Measurements from ENCODE around the gene COPS3.

Gene COPS3

DNA sequence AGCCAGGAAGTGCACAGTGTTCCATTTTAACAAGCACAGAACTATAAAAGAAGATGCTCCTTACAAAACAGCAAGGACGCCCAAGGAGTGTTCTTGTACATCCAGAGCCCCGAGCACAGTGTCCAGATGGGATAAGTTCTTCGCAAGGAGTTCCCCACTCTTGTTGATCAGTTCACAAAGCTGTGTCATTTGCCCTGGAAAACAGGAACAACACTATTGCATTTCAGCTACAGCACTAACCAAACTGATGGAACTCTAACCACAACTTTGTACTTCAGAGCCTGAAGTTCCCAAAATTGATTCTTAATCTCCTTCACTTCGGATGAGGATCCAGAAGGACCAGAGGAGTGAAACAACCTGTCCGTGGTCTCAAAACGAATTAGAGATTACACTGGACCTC is 5.1 kb downstream of the COPS3 start:
- no peak overlapping the region for H2AFZ ChIP-seq (ENCODE audit: insufficient read depth, low read length, poor library complexity)
- no peak overlapping the region for H3K9ac ChIP-seq (ENCODE audit: low read length)
- H3K18ac ChIP-seq (ENCODE audit: low read length) = no peak overlapping the region
- H4K91ac ChIP-seq (ENCODE audit: low read depth, low read length) = no peak overlapping the region
- no peaks in the 10 kb centered on the region for H3K9me3 ChIP-seq (ENCODE audit: insufficient read depth, low read depth, low read length)
- H3K4me1 ChIP-seq (ENCODE audit: control insufficient read depth in 1 of 2, insufficient read depth in 2 of 2, low read length in 2 of 2) = peaks cover 3 to 5% of the 10 kb centered on the region in 2 experiments
- no peak overlapping the region for H2BK5ac ChIP-seq (ENCODE audit: low read depth, low read length, poor library complexity)
- no peak overlapping the region for H3K23ac ChIP-seq (ENCODE audit: low read length)
- no peak overlapping the region for H3K4ac ChIP-seq (ENCODE audit: low read depth, low read length)
- no peak overlapping the region for H2BK120ac ChIP-seq (ENCODE audit: insufficient read depth, low read length, poor library complexity)
- no peak overlapping the region for H4K8ac ChIP-seq (ENCODE audit: low read depth, low read length)
- no peak overlapping the region for H2AK5ac ChIP-seq (ENCODE audit: low read length)
- no peak overlapping the region for H3K4me2 ChIP-seq (ENCODE audit: low read length)
- no peak overlapping the region for H3K4me3 ChIP-seq (ENCODE audit: low read depth, low read length)
- H3K36me3 ChIP-seq (ENCODE audit: control insufficient read depth in 1 of 2, insufficient read depth in 2 of 2, low read length in 2 of 2) = peaks cover 8 to 22% of the 10 kb centered on the region in 2 experiments
- H3K79me2 ChIP-seq (ENCODE audit: control insufficient read depth, insufficient read depth, low read length, poor library complexity) = peaks cover 8% of the 10 kb centered on the region
- no peak for DNase-seq
- no peak overlapping the region for H3K14ac ChIP-seq (ENCODE audit: low read length)
- no peak overlapping the region for H3K27ac ChIP-seq (ENCODE audit: low read depth, low read length)
- H4K12ac ChIP-seq (ENCODE audit: low read depth, low read length) = no peak overlapping the region
- WGBS (ENCODE audit: extremely low coverage, insufficient coverage, insufficient read length) = no CpG with 5 or more reads among the region's 6 CpGs
- no peak overlapping the region for H2BK12ac ChIP-seq (ENCODE audit: low read length)
- H3K79me1 ChIP-seq (ENCODE audit: low read length) = peaks cover 3% of the 10 kb centered on the region
- no peaks in the 10 kb centered on the region for H3K27me3 ChIP-seq (ENCODE audit: insufficient read depth, low read length)

DNA sequence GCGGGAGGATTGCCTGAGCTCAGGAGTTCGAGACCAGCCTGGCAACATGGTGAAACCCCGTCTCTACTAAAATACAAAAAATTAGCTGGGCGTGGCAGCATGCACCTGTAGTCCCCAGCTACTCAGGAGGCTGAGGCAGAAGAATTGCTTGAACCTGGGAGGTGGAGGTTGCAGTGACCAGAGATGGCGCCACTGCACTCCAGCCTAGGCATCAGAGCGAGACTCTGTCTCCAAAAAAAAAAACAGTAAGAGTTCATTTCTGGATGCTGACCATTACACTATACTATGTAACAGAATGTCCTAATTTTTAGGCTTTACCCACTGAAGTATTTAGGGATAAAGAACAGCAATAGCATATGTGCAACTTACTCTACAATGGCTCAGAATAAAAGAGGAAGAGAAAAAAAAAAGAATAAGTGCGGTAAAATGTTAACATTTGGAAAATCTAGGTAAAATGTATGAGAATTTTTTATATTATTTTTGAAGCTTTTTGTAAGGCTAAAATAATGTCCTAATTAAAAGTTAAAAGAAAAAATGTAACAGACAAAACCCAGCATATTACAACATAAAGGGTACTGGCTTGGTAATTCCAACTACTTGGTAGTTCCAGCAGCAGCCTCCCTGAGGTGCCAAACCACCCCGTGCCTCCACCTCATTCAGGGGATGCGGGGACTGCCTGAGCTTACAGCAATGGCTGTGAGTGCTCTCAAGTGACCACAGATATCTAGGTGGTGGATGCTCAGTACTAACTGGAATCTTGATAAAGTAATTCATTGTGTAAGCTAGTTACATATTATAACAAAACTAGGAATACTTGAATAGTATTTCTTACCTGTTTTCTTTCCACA is 10.9 kb downstream of the COPS3 start:
- Histone ChIP-seq H4K8ac (ENCODE audit: low read depth, low read length) (no peak overlapping the region), H3K79me1 (ENCODE audit: low read length) (no peaks in the 10 kb centered on the region), H2AK5ac (ENCODE audit: low read length) (no peak overlapping the region), H3K4me2 (ENCODE audit: low read length) (no peak overlapping the region), H3K23ac (ENCODE audit: low read length) (no peak overlapping the region), H3K18ac (ENCODE audit: low read length) (no peak overlapping the region), H3K79me2 (ENCODE audit: control insufficient read depth, insufficient read depth, low read length, poor library complexity) (no peaks in the 10 kb centered on the region), H3K4ac (ENCODE audit: low read depth, low read length) (no peak overlapping the region), H3K27ac (ENCODE audit: low read depth, low read length) (no peak overlapping the region), H3K4me1 (ENCODE audit: control insufficient read depth in 1 of 2, insufficient read depth in 2 of 2, low read length in 2 of 2) (no peaks in the 10 kb centered on the region), H4K12ac (ENCODE audit: low read depth, low read length) (no peak overlapping the region), H2BK12ac (ENCODE audit: low read length) (no peak overlapping the region), H3K4me3 (ENCODE audit: low read depth, low read length) (no peak overlapping the region), H2AFZ (ENCODE audit: insufficient read depth, low read length, poor library complexity) (no peak overlapping the region), H3K14ac (ENCODE audit: low read length) (no peak overlapping the region), H3K9ac (ENCODE audit: low read length) (no peak overlapping the region), H2BK5ac (ENCODE audit: low read depth, low read length, poor library complexity) (no peak overlapping the region), H2BK120ac (ENCODE audit: insufficient read depth, low read length, poor library complexity) (no peak overlapping the region), H3K9me3 (ENCODE audit: insufficient read depth, low read depth, low read length) (no peaks in the 10 kb centered on the region), H4K91ac (ENCODE audit: low read depth, low read length) (no peak overlapping the region), H3K36me3 (ENCODE audit: control insufficient read depth in 1 of 2, insufficient read depth in 2 of 2, low read length in 2 of 2) (peaks cover 29 to 47% of the 10 kb centered on the region in 2 experiments), H3K27me3 (ENCODE audit: insufficient read depth, low read length) (no peaks in the 10 kb centered on the region)
- no peak for DNase-seq
- WGBS (ENCODE audit: extremely low coverage, insufficient coverage, insufficient read length) = no CpG with 5 or more reads among the region's 9 CpGs

DNA sequence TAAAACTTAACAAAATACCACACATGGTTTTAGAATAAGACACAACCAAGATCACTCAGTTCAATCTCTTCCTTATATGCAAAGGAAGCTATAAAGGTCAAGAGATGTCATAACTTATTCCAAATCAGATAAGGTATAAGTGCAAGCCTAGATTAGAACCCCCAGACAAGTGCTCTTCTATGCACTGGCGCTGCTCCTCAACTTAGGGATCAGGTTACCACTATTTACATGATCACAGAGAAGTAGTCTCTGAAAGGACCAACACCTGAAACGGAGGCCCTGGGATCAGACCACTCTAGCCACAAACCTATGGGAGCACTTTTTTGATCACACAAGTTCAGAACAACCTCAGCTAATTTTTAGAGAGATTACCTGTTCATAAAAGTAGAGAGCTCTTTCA is 16.6 kb downstream of the COPS3 start:
- Histone ChIP-seq H3K23ac (ENCODE audit: low read length) (no peak overlapping the region), H3K79me2 (ENCODE audit: control insufficient read depth, insufficient read depth, low read length, poor library complexity) (no peaks in the 10 kb centered on the region), H3K18ac (ENCODE audit: low read length) (no peak overlapping the region), H3K4ac (ENCODE audit: low read depth, low read length) (no peak overlapping the region), H3K27ac (ENCODE audit: low read depth, low read length) (no peak overlapping the region), H3K9me3 (ENCODE audit: insufficient read depth, low read depth, low read length) (no peaks in the 10 kb centered on the region), H3K9ac (ENCODE audit: low read length) (no peak overlapping the region), H2AFZ (ENCODE audit: insufficient read depth, low read length, poor library complexity) (no peak overlapping the region), H3K4me2 (ENCODE audit: low read length) (no peak overlapping the region), H3K4me1 (ENCODE audit: control insufficient read depth in 1 of 2, insufficient read depth in 2 of 2, low read length in 2 of 2) (no peaks in the 10 kb centered on the region), H2AK5ac (ENCODE audit: low read length) (no peak overlapping the region), H2BK12ac (ENCODE audit: low read length) (no peak overlapping the region), H2BK5ac (ENCODE audit: low read depth, low read length, poor library complexity) (no peak overlapping the region), H3K79me1 (ENCODE audit: low read length) (no peaks in the 10 kb centered on the region), H3K36me3 (ENCODE audit: control insufficient read depth in 1 of 2, insufficient read depth in 2 of 2, low read length in 2 of 2) (peaks cover 43 to 45% of the 10 kb centered on the region in 2 experiments), H3K27me3 (ENCODE audit: insufficient read depth, low read length) (no peaks in the 10 kb centered on the region), H4K8ac (ENCODE audit: low read depth, low read length) (no peak overlapping the region), H4K91ac (ENCODE audit: low read depth, low read length) (no peak overlapping the region), H3K4me3 (ENCODE audit: low read depth, low read length) (no peak overlapping the region), H4K12ac (ENCODE audit: low read depth, low read length) (no peak overlapping the region), H3K14ac (ENCODE audit: low read length) (no peak overlapping the region), H2BK120ac (ENCODE audit: insufficient read depth, low read length, poor library complexity) (no peak overlapping the region)
- no CpG with 5 or more reads among the region's 2 CpGs for WGBS (ENCODE audit: extremely low coverage, insufficient coverage, insufficient read length)
- DNase-seq = no peak

DNA sequence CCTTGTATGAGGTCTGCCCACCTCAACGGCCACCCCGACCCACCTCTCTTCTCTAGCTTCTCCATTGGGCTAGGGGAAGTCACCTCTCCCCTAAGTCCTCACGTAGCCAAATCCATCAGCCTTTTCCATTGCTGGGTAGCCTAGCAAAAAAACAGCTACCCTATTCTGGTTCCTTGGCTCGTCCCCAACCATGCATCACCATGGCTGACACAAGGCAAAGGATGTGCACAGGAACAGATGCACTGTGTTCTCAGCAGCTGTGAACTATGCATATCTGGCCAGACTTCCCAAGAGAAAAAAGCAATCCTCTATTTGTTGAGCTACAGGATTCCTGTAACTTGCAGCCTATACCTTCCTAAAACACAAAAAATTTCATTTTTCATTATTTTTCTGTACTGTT is 22.0 kb downstream of the COPS3 start:
- no peak overlapping the region for H3K23ac ChIP-seq (ENCODE audit: low read length)
- H3K4me1 ChIP-seq (ENCODE audit: control insufficient read depth in 1 of 2, insufficient read depth in 2 of 2, low read length in 2 of 2) = no peaks in the 10 kb centered on the region
- no peak overlapping the region for H3K9ac ChIP-seq (ENCODE audit: low read length)
- H2BK12ac ChIP-seq (ENCODE audit: low read length) = no peak overlapping the region
- no peak overlapping the region for H3K14ac ChIP-seq (ENCODE audit: low read length)
- no peak overlapping the region for H3K27ac ChIP-seq (ENCODE audit: low read depth, low read length)
- no peak overlapping the region for H2AK5ac ChIP-seq (ENCODE audit: low read length)
- no peak for DNase-seq
- WGBS (ENCODE audit: extremely low coverage, insufficient coverage, insufficient read length) = no CpG with 5 or more reads among the region's 4 CpGs
- no peak overlapping the region for H4K8ac ChIP-seq (ENCODE audit: low read depth, low read length)
- H3K4ac ChIP-seq (ENCODE audit: low read depth, low read length) = no peak overlapping the region
- no peaks in the 10 kb centered on the region for H3K9me3 ChIP-seq (ENCODE audit: insufficient read depth, low read depth, low read length)
- H3K79me2 ChIP-seq (ENCODE audit: control insufficient read depth, insufficient read depth, low read length, poor library complexity) = no peaks in the 10 kb centered on the region
- no peaks in the 10 kb centered on the region for H3K27me3 ChIP-seq (ENCODE audit: insufficient read depth, low read length)
- H2BK120ac ChIP-seq (ENCODE audit: insufficient read depth, low read length, poor library complexity) = no peak overlapping the region
- no peak overlapping the region for H3K4me2 ChIP-seq (ENCODE audit: low read length)
- no peaks in the 10 kb centered on the region for H3K79me1 ChIP-seq (ENCODE audit: low read length)
- no peak overlapping the region for H4K91ac ChIP-seq (ENCODE audit: low read depth, low read length)
- H3K18ac ChIP-seq (ENCODE audit: low read length) = no peak overlapping the region
- no peak overlapping the region for H3K4me3 ChIP-seq (ENCODE audit: low read depth, low read length)
- H2BK5ac ChIP-seq (ENCODE audit: low read depth, low read length, poor library complexity) = no peak overlapping the region
- no peak overlapping the region for H4K12ac ChIP-seq (ENCODE audit: low read depth, low read length)
- H3K36me3 ChIP-seq (ENCODE audit: control insufficient read depth in 1 of 2, insufficient read depth in 2 of 2, low read length in 2 of 2) = peaks cover 40 to 51% of the 10 kb centered on the region in 2 experiments
- no peak overlapping the region for H2AFZ ChIP-seq (ENCODE audit: insufficient read depth, low read length, poor library complexity)

Measured in trophoblast cell (in vitro differentiated cells and primary cell).